Gastroesophageal sphincter (tissue), 4 donors: Measurements from ENCODE around the gene GSTK1. TPM values are rescaled to one million over a fixed set of nuclear protein-coding genes. Genes with fewer than 3 reads are reported as not detected.

ENCODE experiments used
- ATAC-seq: fragments of 150-250 bp; one replicate; pipeline ENCODE4 v1.9.1; 2016; ENCODE audit warnings: mild to moderate bottlenecking, moderate library complexity
- H3K27ac ChIP-seq, 4 donors: fragments of 200-600 bp; sonication (generic) in 3 of 4; 1 replicate in 3 of 4; 2 replicates in 1 of 4; pipeline ENCODE4 v1.5.1; 2016 to 2019
- H3K27me3 ChIP-seq: fragments of 200-600 bp; sonication (generic); one replicate; pipeline ENCODE4 v1.5.1; 2019
- H3K36me3 ChIP-seq, 2 donors: fragments of 200-600 bp; sonication (generic); one replicate each; pipeline ENCODE4 v1.5.1; 2019; ENCODE audit warnings: control low read depth in 1 of 2
- H3K4me1 ChIP-seq, 3 donors: fragments of 200-600 bp; sonication (generic); 1 replicate in 2 of 3; 2 replicates in 1 of 3; pipeline ENCODE4 v1.5.1; 2016 to 2019; ENCODE audit warnings: control low read depth in 2 of 3
- H3K4me3 ChIP-seq, 2 donors: fragments of 200-600 bp; sonication (generic); one replicate each; pipeline ENCODE4 v1.5.1; 2019; ENCODE audit warnings: mild to moderate bottlenecking in 1 of 2, moderate library complexity in 1 of 2
- H3K9me3 ChIP-seq, 3 donors: fragments of 200-600 bp; sonication (generic); one replicate each; pipeline ENCODE4 v1.5.1; 2017 to 2019; ENCODE audit warnings: control low read depth in 2 of 3
- EP300 ChIP-seq: sonication (generic); formaldehyde crosslinking; IDR thresholded peaks from one replicate; pipeline ENCODE4 v1.6.1; 2017; ENCODE audit warnings: antibody characterized with exemption, mild to moderate bottlenecking
- POLR2A ChIP-seq, 2 donors: fragments of 450-650 bp; IDR thresholded peaks; one replicate each; pipeline ENCODE4 v1.6.1; 2017; ENCODE audit warnings: antibody characterized with exemption in 2 of 2, mild to moderate bottlenecking in 2 of 2, moderate library complexity in 1 of 2
- POLR2AphosphoS5 ChIP-seq: sonication (generic); formaldehyde crosslinking; IDR thresholded peaks from one replicate; pipeline ENCODE4 v1.6.1; 2017; ENCODE audit warnings: antibody characterized with exemption
- WGBS, 2 donors: methylation state at CpG; one replicate each; pipeline ENCODE4 v1.1.5; 2018; ENCODE audit warnings: low coverage in 1 of 2; 5-methylcytosine and 5-hydroxymethylcytosine counted together
- total RNA-seq, 4 donors: library from RNA; depleted of rRNA; stranded (reverse); fragments of >200 nt; gene quantifications; one replicate each; pipeline ENCODE4 v1.1.0, GENCODE V29; 2016
- TF ChIP-seq, protein P1 (sequence below), 4 experiments: fragments of 200-600 bp in 2 of 4; fragments of 450-650 bp in 2 of 4; sonication (generic) in 1 of 4; IDR thresholded peaks; one replicate each; pipeline ENCODE4 v1.5.1; 2017 to 2019; ENCODE audit warnings: antibody characterized with exemption in 4 of 4, mild to moderate bottlenecking in 2 of 4, moderate library complexity in 2 of 4

The GSTK1 gene
- total RNA-seq, 4 donors from 2014 or later: 98.1 to 128 (median 120) TPM

DNA sequence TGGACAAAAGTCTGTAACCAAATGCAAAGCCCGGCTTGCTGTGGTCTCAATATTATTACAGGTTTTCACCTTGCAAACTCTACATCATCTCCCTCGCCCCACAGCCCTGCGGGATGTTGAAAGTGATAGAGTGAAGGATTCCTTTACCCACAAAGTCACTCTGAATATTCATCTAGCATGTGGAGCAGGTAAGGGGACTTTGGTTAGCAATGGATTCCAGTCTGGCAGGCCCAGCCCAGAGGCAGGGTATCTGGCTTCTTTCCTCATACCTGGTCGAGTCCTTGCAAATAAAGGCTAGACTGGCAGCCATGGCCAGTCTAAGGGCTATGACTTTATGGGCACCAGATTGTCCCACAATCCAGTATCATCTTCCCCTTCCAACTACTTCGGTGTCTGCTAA, 38.2 kb upstream of the GSTK1 start:
- peaks cover 0 to 11% (median 6%) of the 10 kb centered on the region in 3 donors for H3K4me1 ChIP-seq
- TF ChIP-seq POLR2A (IDR thresholded peaks at IDR 0.05) (no peak), POLR2AphosphoS5 (no peak), EP300 (no peak)
- TF ChIP-seq, protein P1, sequence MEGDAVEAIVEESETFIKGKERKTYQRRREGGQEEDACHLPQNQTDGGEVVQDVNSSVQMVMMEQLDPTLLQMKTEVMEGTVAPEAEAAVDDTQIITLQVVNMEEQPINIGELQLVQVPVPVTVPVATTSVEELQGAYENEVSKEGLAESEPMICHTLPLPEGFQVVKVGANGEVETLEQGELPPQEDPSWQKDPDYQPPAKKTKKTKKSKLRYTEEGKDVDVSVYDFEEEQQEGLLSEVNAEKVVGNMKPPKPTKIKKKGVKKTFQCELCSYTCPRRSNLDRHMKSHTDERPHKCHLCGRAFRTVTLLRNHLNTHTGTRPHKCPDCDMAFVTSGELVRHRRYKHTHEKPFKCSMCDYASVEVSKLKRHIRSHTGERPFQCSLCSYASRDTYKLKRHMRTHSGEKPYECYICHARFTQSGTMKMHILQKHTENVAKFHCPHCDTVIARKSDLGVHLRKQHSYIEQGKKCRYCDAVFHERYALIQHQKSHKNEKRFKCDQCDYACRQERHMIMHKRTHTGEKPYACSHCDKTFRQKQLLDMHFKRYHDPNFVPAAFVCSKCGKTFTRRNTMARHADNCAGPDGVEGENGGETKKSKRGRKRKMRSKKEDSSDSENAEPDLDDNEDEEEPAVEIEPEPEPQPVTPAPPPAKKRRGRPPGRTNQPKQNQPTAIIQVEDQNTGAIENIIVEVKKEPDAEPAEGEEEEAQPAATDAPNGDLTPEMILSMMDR (IDR thresholded peaks at IDR 0.05): no peak
- H3K36me3 ChIP-seq: no peaks in the 10 kb centered on the region
- no peaks in the 10 kb centered on the region for H3K9me3 ChIP-seq
- no peaks in the 10 kb centered on the region for H3K27me3 ChIP-seq
- ATAC-seq: no peak
- H3K27ac ChIP-seq: no peak overlapping the region
- WGBS, 2 donors: 83 to 97% methylated on average over 3 to 5 of the region's 5 CpGs
- no peak overlapping the region for H3K4me3 ChIP-seq

DNA sequence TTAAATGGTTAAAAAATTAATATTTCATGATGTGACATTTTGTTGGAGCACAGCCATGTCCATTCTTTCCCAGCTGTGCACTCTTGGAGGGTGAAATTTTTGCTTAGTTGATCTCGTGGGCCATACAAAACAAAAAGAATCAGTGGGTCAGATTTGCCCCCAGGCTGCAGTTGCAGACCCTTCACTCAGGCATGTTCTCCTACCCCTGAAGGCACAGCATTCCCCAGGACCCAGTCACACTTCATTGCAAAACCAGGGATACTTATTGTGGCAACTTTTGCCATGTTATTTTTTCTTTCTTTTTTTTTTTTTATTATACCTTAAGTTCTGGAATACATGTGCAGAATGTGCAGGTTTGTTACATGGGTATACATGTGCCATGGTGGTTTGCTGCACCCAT, 35.4 kb upstream of the GSTK1 start:
- no peak for ATAC-seq
- no peaks in the 10 kb centered on the region for H3K36me3 ChIP-seq
- H3K4me3 ChIP-seq: no peak overlapping the region
- H3K9me3 ChIP-seq: no peaks in the 10 kb centered on the region
- peaks cover 0 to 11% (median 6%) of the 10 kb centered on the region in 3 donors for H3K4me1 ChIP-seq
- TF ChIP-seq, protein P1 (IDR thresholded peaks at IDR 0.05): no peak
- no peak for TF ChIP-seq POLR2AphosphoS5
- TF ChIP-seq POLR2A (IDR thresholded peaks at IDR 0.05): no peak
- no peak for TF ChIP-seq EP300
- no peaks in the 10 kb centered on the region for H3K27me3 ChIP-seq
- H3K27ac ChIP-seq: no peak overlapping the region
- 13 to 20% methylated on average over 1 of the region's 1 CpG for WGBS, 2 donors

DNA sequence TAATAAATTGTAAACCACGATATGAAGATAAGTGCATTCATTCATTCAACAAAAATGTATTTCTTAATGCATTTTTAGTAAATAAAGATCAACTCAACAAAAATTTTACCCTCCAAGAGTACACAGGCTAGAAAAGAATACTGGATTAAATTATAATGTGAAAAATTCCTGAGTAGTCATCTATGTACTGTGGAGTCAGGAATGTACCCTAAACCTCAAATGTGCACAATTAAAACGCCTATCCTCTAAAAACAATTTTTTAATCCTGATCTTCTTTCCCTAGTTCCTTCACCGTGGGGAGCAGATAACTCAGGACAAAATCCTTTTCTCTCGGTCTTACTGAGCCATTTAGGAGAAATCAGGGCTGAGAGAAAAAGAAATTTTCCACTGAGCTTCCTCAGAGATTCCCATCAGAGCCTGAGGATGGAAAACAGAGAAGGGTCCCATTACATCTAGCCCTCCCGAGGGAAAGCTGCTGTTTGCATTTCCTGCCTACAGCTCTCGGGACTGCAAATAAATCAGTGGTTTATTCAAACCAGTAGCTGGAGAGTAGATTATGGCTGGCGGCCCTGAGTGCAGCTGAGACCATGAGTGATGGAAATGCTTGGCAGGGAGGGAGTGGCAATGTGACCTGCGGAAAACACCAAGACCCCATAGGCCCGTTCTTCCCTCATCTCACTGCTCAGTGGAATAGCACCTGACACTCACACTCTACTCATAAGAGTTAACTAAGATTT, 34.0 kb upstream of the GSTK1 start:
- TF ChIP-seq EP300: no peak
- TF ChIP-seq, protein P1 (IDR thresholded peaks at IDR 0.05): no peak
- no peak for TF ChIP-seq POLR2AphosphoS5
- TF ChIP-seq POLR2A (IDR thresholded peaks at IDR 0.05): no peak
- no peak overlapping the region for H3K27ac ChIP-seq
- ATAC-seq: no peak
- H3K4me1 ChIP-seq: peaks cover 0 to 11% (median 6%) of the 10 kb centered on the region in 3 donors
- no peaks in the 10 kb centered on the region for H3K9me3 ChIP-seq
- no peaks in the 10 kb centered on the region for H3K27me3 ChIP-seq
- no peak overlapping the region for H3K4me3 ChIP-seq
- H3K36me3 ChIP-seq: no peaks in the 10 kb centered on the region
- 36 to 59% methylated on average over 6 to 8 of the region's 9 CpGs for WGBS, 2 donors

DNA sequence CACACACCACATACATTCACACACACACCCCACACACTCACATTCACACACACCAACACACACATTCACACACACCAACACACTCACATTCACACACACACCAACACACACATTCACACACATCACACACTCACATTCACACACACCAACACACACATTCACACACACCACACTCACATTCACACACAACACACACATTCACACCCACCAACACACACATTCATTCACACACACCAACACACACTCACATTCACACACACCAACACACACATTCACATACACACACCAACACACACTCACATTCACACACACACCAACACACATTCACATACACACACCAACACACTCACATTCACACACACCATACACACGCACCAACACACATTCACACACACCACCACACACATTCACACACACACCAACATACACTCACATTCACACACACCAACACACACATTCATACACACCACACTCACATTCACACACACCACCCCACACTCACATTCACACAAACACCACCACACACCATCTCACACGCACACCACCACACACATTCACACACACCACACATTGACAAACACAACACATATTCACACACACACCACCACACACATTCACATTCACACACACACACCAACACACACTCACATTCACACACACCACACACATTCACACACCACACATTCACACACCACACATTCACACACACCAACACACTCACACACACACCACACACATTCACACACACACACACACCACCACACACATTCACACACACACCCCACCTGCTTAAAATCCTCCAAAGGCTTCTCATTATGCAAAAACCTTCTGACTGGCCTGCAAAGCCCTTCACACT, 32.4 kb upstream of the GSTK1 start:
- Histone ChIP-seq H3K9me3 (peaks cover 0 to 8% (median 0%) of the 10 kb centered on the region in 3 donors), H3K27me3 (no peaks in the 10 kb centered on the region), H3K36me3 (no peaks in the 10 kb centered on the region), H3K27ac (no peak overlapping the region), H3K4me1 (peaks cover 0 to 11% (median 6%) of the 10 kb centered on the region in 3 donors), H3K4me3 (no peak overlapping the region)
- ATAC-seq: no peak
- TF ChIP-seq POLR2A (IDR thresholded peaks at IDR 0.05) (no peak), EP300 (no peak), POLR2AphosphoS5 (no peak)
- TF ChIP-seq, protein P1 (IDR thresholded peaks at IDR 0.05): no peak
- 95 to 100% methylated on average over 2 of the region's 2 CpGs for WGBS, 2 donors
